NB4 (cell line): ENCODE data around the gene RHBDD2.

Experiments
- CTCF ChIP-seq: IDR thresholded peaks from one replicate; pipeline ENCODE4 v1.5.1; 2012; ENCODE audit warnings: low read depth, low read length
- MAX ChIP-seq: IDR thresholded peaks from 2 replicates; pipeline ENCODE4 v1.6.1; 2011; ENCODE audit warnings: low read depth, low read length
- MYC ChIP-seq: IDR thresholded peaks from 2 replicates; pipeline ENCODE4 v1.6.1; 2011; ENCODE audit warnings: low read depth, low read length
- POLR2A ChIP-seq: IDR thresholded peaks from 2 replicates; pipeline ENCODE4 v1.6.1; 2011; ENCODE audit warnings: mild to moderate bottlenecking; ENCODE audit not compliant: insufficient read length; ENCODE audit errors: extremely low read depth

GRCh38 chr7:75888464-75889222 is 9.8 kb downstream of the RHBDD2 start:
- TF ChIP-seq CTCF: no peak
- TF ChIP-seq POLR2A: no peak
- no peak for TF ChIP-seq MAX
- no peak for TF ChIP-seq MYC
